Fibroblast of lung (primary cell): ENCODE results near the gene ALDH1A1.

Source experiments
- CTCF ChIP-seq, 2 donors: IDR thresholded peaks in 1 of 2; conservative IDR thresholded peaks in 1 of 2; 1 replicate in 1 of 2; 2 replicates in 1 of 2; pipeline ENCODE4 v1.5.1; 2011 to 2012; ENCODE audit warnings: low read length in 2 of 2, control low read depth in 1 of 2, inconsistent platforms in 1 of 2, low read depth in 1 of 2, mild to moderate bottlenecking in 1 of 2
- EZH2 ChIP-seq: IDR thresholded peaks from 2 replicates; pipeline ENCODE4 v1.5.1; 2012; ENCODE audit warnings: low read length, control low read depth, mild to moderate bottlenecking; ENCODE audit errors: missing control alignments

GRCh38 chr9:72898360-72898759 is 54.5 kb downstream of the ALDH1A1 start:
- TF ChIP-seq CTCF (conservative IDR thresholded peaks at IDR 0.05 in 1 of 2, IDR thresholded peaks at IDR 0.05 in 1 of 2; ENCODE audit: low read depth in 1 of 2, low read length in 2 of 2) (no peak), EZH2 (no peak)
